Spleen (tissue), 11 donors: ENCODE data around the gene KRTAP6-2. TPM values are rescaled to one million over a fixed set of nuclear protein-coding genes. Genes with fewer than 3 reads are reported as not detected.

ENCODE experiments used
- DNase-seq: peaks from one replicate; pipeline ENCODE4 v3.0.0-alpha.2; 2020
- H3K27ac ChIP-seq, 8 donors: fragments of 200-600 bp; sonication (generic) in 7 of 8; 1 replicate in 4 of 8; 2 replicates in 4 of 8; pipeline versions ENCODE4 v1.5.0 to v1.8.0; 2016 to 2021; ENCODE audit warnings: inconsistent platforms in 4 of 8, mild to moderate bottlenecking in 4 of 8, moderate library complexity in 1 of 8
- H3K27me3 ChIP-seq, 7 donors: fragments of 200-600 bp; sonication (generic) in 6 of 7; replicated peaks in 1 of 7; 1 replicate in 4 of 7; 2 replicates in 3 of 7; pipeline versions ENCODE4 v1.5.0 to v1.8.0; 2016 to 2021; ENCODE audit warnings: inconsistent platforms in 3 of 7, mild to moderate bottlenecking in 1 of 7
- H3K36me3 ChIP-seq, 6 donors: fragments of 200-600 bp; sonication (generic) in 5 of 6; 1 replicate in 4 of 6; 2 replicates in 2 of 6; pipeline versions ENCODE4 v1.5.0 to v1.8.0; 2016 to 2021; ENCODE audit warnings: inconsistent platforms in 2 of 6
- H3K4me1 ChIP-seq, 6 donors: fragments of 200-600 bp; sonication (generic) in 5 of 6; 1 replicate in 3 of 6; 2 replicates in 3 of 6; pipeline versions ENCODE4 v1.5.0 to v1.8.0; 2016 to 2021; ENCODE audit warnings: inconsistent platforms in 3 of 6
- H3K4me3 ChIP-seq, 8 donors: fragments of 200-600 bp; sonication (generic) in 7 of 8; 1 replicate in 4 of 8; 2 replicates in 4 of 8; pipeline versions ENCODE4 v1.5.0 to v1.8.0; 2016 to 2021; ENCODE audit warnings: inconsistent platforms in 4 of 8, mild to moderate bottlenecking in 4 of 8, moderate library complexity in 2 of 8
- H3K9me3 ChIP-seq, 8 donors: fragments of 200-600 bp; sonication (generic) in 7 of 8; 1 replicate in 4 of 8; 2 replicates in 4 of 8; pipeline versions ENCODE4 v1.5.0 to v1.8.0; 2016 to 2021; ENCODE audit warnings: inconsistent platforms in 4 of 8
- CTCF ChIP-seq, 11 experiments: fragments of 200-600 bp in 7 of 11; fragments of 450-650 bp in 4 of 11; sonication (generic) in 4 of 11; IDR thresholded peaks in 8 of 11; conservative IDR thresholded peaks in 3 of 11; 1 replicate in 7 of 11; 2 replicates in 4 of 11; pipeline versions ENCODE4 v1.4.0 to v1.8.0; 2016 to 2021; ENCODE audit warnings: antibody characterized with exemption in 11 of 11, inconsistent platforms in 4 of 11, mild to moderate bottlenecking in 1 of 11
- POLR2A ChIP-seq, 3 donors: fragments of 450-650 bp; IDR thresholded peaks; one replicate each; pipeline ENCODE4 v1.5.1; 2017; ENCODE audit warnings: antibody characterized with exemption in 3 of 3, mild to moderate bottlenecking in 1 of 3
- POLR2AphosphoS5 ChIP-seq, 3 donors: sonication (generic); formaldehyde crosslinking; IDR thresholded peaks; one replicate each; pipeline ENCODE4 v1.5.1; 2017; ENCODE audit warnings: antibody characterized with exemption in 3 of 3
- WGBS, 5 donors: extraction: QIAGEN DNeasy Blood & Tissue Kit in 3 of 5; methylation state at CpG; one replicate each; pipeline versions ENCODE4 v1.1.5 to v1.1.7; 2013 to 2018; 5-methylcytosine and 5-hydroxymethylcytosine counted together
- intact Hi-C: fragments of 100-400 bp; cut with DNase I; formaldehyde crosslinking; loops from one replicate; pipeline ENCODE4 v1.15.0; 2023; ENCODE audit warnings: low total_unique reads
- polyA plus RNA-seq, 3 donors: library from polyadenylated mRNA; stranded (reverse); fragments of 200-250 nt; gene quantifications; one replicate each; pipeline ENCODE4 v1.2.1, GENCODE V29; 2013
- total RNA-seq, 7 donors: library from RNA; depleted of rRNA in 3 of 7; stranded (reverse); fragments of >200 nt in 3 of 7; fragmentation: NEBNext Ultra II Directional in 4 of 7; extraction: Animal tissue kit (Norgen Biotek cat#: 25700) in 4 of 7; gene quantifications; one replicate each; pipeline versions ENCODE4 v1.1.0 to v1.2.1, GENCODE V29; 2016 to 2021
- donor health status: healthy with polysubstance abuse.
- donor health status: DM: no; HTN: no; CAD: no; lungs with moderate emphysema.
- donor health status: DM: no; HTN: no; CAD: no.
- donor health status: Bipolar disorder and iron deficiency.
- donor health status: healthy.
- donor health status: DM: no; HTN: no; CAD: no.
- donor health status: DM: yes; HTN: yes; CAD: no.

Gene KRTAP6-2
- total and polyA plus RNA-seq, 10 donors: not detected

GRCh38 chr21:30615199-30615598, 16.5 kb upstream of the KRTAP6-2 start:
- intact Hi-C loops: no loop called here
- no peaks in the 10 kb centered on the region for H3K4me1 ChIP-seq
- DNase-seq: no peak
- H3K27ac ChIP-seq: no peak overlapping the region
- peaks cover 0 to 11% (median 0%) of the 10 kb centered on the region in 8 donors for H3K9me3 ChIP-seq
- H3K27me3 ChIP-seq: no peaks in the 10 kb centered on the region
- no peaks in the 10 kb centered on the region for H3K36me3 ChIP-seq
- no peak overlapping the region for H3K4me3 ChIP-seq
- TF ChIP-seq POLR2A (IDR thresholded peaks at IDR 0.05) (no peak), POLR2AphosphoS5 (IDR thresholded peaks at IDR 0.05) (no peak), CTCF (IDR thresholded peaks at IDR 0.05 in 8 of 11, conservative IDR thresholded peaks at IDR 0.05 in 3 of 11) (no peak)

- intact Hi-C loops: no loop called here
- H3K4me3 ChIP-seq: no peak within 1 kb of the TSS
- no peaks in the 10 kb centered on the region for H3K36me3 ChIP-seq
- no peak for DNase-seq
- WGBS, 5 donors: 68 to 85% (median 71%) methylated on average over 2 of the region's 2 CpGs
- H3K9me3 ChIP-seq: peaks cover 0 to 11% (median 0%) of the 10 kb centered on the region in 8 donors
- no peak for TF ChIP-seq POLR2A (IDR thresholded peaks at IDR 0.05)
- TF ChIP-seq POLR2AphosphoS5 (IDR thresholded peaks at IDR 0.05): no peak
- TF ChIP-seq CTCF (IDR thresholded peaks at IDR 0.05 in 8 of 11, conservative IDR thresholded peaks at IDR 0.05 in 3 of 11): no peak
- no peaks in the 10 kb centered on the region for H3K4me1 ChIP-seq
- H3K27me3 ChIP-seq: no peaks in the 10 kb centered on the region
- no peak within 1 kb of the TSS for H3K27ac ChIP-seq
Measured at GRCh38 chr21:30613836-30614235, 15.1 kb upstream of the KRTAP6-2 start, which contains the start of gene KRTAP6-1. Gene KRTAP6-1 (minus strand): TSS chr21:30613930. CDS start chr21:30613904, 26 bp downstream.

- no peaks in the 10 kb centered on the region for H3K27me3 ChIP-seq
- 80 to 91% (median 88%) methylated on average over 2 of the region's 2 CpGs for WGBS, 5 donors
- intact Hi-C loops: no loop called here
- no peak for TF ChIP-seq POLR2A (IDR thresholded peaks at IDR 0.05)
- TF ChIP-seq POLR2AphosphoS5 (IDR thresholded peaks at IDR 0.05): no peak
- no peak for TF ChIP-seq CTCF (IDR thresholded peaks at IDR 0.05 in 8 of 11, conservative IDR thresholded peaks at IDR 0.05 in 3 of 11)
- H3K36me3 ChIP-seq: no peaks in the 10 kb centered on the region
- no peak overlapping the region for H3K27ac ChIP-seq
- H3K9me3 ChIP-seq: peaks cover 0 to 11% (median 0%) of the 10 kb centered on the region in 8 donors
- H3K4me1 ChIP-seq: no peaks in the 10 kb centered on the region
- no peak overlapping the region for H3K4me3 ChIP-seq
- DNase-seq: no peak
Measured at GRCh38 chr21:30612132-30612531, 13.4 kb upstream of the KRTAP6-2 start.

- intact Hi-C loops: no loop called here
- H3K27me3 ChIP-seq: no peaks in the 10 kb centered on the region
- H3K9me3 ChIP-seq: peaks cover 0 to 25% (median 3%) of the 10 kb centered on the region in 8 donors
- H3K4me3 ChIP-seq: no peak overlapping the region
- no peak for DNase-seq
- no peak overlapping the region for H3K27ac ChIP-seq
- WGBS, 5 donors: 65 to 90% (median 85%) methylated on average over 2 of the region's 2 CpGs
- TF ChIP-seq CTCF (IDR thresholded peaks at IDR 0.05 in 8 of 11, conservative IDR thresholded peaks at IDR 0.05 in 3 of 11) (no peak), POLR2AphosphoS5 (IDR thresholded peaks at IDR 0.05) (no peak), POLR2A (IDR thresholded peaks at IDR 0.05) (no peak)
- no peaks in the 10 kb centered on the region for H3K4me1 ChIP-seq
- no peaks in the 10 kb centered on the region for H3K36me3 ChIP-seq
Measured at GRCh38 chr21:30605968-30606367, 7.3 kb upstream of the KRTAP6-2 start.
